Measurements from ENCODE around the gene ABHD5. TPM values are rescaled to one million over a fixed set of nuclear protein-coding genes. Genes with fewer than 3 reads are reported as not detected.

The ABHD5 gene
- total RNA-seq, 1 donor from 2014 or later: 41.5 TPM

DNA sequence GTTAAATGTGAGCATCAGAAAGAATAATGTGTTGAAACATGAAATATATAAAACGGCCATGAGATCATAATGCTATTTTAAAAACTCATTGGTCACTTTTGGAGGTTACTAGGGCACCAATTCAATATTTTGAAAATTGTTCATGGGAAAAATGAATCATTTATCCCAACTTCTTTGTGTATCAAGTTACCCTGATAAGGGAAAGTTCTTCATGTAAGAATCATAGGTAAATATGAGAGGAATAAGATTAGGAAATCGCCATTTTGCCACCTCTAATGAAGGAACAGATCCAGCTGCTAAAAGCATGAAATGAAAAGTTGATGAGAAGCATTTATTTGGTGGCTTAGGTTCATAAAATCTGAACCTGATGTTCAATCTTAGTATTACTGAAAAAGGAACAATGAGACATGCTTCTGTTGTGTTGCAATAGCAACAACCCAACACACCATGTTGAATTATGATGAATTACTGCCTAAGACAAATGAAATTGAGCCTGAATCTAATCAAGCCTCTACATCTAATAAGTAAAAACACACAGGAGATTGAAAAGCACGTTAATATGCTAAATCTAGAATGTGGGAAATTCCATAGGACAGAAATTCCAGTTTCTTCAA, 32.5 kb downstream of the ABHD5 start:
- intact Hi-C loops (cut with DNase I): no loop called here
- H3K27ac ChIP-seq: no peak overlapping the region

DNA sequence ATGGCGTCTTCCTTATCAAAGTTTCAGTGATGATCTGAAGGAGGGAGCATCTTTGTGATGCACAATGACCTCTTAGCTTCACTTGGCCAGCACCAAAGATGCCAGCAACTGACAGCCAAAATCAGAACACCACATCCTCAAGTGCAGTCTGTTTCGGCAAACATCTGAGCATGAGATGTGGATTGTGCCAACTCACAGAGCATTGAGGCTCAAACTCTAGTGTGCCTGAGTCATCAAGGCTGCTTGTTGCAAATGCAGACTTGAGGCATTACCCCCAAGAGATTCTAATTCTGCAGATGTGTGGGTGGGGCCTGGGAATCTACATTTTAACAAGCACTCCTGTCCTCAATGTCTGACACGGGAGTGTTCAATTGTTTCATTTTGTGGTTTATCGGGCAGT, 35.8 kb downstream of the ABHD5 start:
- DNase-seq (no peak), ATAC-seq (no peak)
- H3K4me1 ChIP-seq: no peaks in the 10 kb centered on the region
- intact Hi-C loops (cut with DNase I): no loop called here
- H3K9me3 ChIP-seq: no peaks in the 10 kb centered on the region
- no peak overlapping the region for H3K4me3 ChIP-seq
- H3K27me3 ChIP-seq: no peaks in the 10 kb centered on the region
- no peaks in the 10 kb centered on the region for H3K36me3 ChIP-seq
- TF ChIP-seq, protein P1, sequence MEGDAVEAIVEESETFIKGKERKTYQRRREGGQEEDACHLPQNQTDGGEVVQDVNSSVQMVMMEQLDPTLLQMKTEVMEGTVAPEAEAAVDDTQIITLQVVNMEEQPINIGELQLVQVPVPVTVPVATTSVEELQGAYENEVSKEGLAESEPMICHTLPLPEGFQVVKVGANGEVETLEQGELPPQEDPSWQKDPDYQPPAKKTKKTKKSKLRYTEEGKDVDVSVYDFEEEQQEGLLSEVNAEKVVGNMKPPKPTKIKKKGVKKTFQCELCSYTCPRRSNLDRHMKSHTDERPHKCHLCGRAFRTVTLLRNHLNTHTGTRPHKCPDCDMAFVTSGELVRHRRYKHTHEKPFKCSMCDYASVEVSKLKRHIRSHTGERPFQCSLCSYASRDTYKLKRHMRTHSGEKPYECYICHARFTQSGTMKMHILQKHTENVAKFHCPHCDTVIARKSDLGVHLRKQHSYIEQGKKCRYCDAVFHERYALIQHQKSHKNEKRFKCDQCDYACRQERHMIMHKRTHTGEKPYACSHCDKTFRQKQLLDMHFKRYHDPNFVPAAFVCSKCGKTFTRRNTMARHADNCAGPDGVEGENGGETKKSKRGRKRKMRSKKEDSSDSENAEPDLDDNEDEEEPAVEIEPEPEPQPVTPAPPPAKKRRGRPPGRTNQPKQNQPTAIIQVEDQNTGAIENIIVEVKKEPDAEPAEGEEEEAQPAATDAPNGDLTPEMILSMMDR (IDR thresholded peaks at IDR 0.05): no peak
- H3K27ac ChIP-seq: no peak overlapping the region

More for the DNA sequence above, 32.5 kb downstream of the ABHD5 start:
- DNase-seq (no peak), ATAC-seq (no peak)
- H3K36me3 ChIP-seq: peaks cover 25% of the 10 kb centered on the region
- H3K27me3 ChIP-seq: no peaks in the 10 kb centered on the region
- H3K4me1 ChIP-seq: no peaks in the 10 kb centered on the region
- H3K9me3 ChIP-seq: no peaks in the 10 kb centered on the region
- TF ChIP-seq, protein P1 (IDR thresholded peaks at IDR 0.05): no peak
- H3K4me3 ChIP-seq: no peak overlapping the region

DNA sequence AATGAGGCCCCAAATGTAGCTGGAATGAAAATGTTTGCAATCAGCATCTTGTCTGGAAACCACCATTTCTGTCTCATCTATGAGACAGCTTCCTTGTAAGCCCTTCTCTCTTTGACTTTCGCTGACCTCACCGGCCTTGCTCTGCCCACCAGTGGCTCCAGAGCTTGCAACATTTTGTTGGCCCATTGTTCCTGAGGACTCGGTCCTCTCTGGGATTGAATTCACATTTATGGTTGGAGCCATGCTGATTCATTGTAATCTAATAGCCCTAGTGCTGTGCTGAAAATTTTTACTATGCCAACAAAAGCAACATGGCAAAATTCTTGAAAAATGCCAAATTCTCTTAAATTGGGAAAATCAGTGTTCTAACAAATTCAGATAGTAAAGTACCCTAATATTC, 37.2 kb downstream of the ABHD5 start:
- H3K27ac ChIP-seq: no peak overlapping the region
- TF ChIP-seq, protein P1 (IDR thresholded peaks at IDR 0.05): no peak
- no peak overlapping the region for H3K4me3 ChIP-seq
- intact Hi-C loops (cut with DNase I): no loop called here
- H3K27me3 ChIP-seq: no peaks in the 10 kb centered on the region
- no peaks in the 10 kb centered on the region for H3K4me1 ChIP-seq
- H3K36me3 ChIP-seq: no peaks in the 10 kb centered on the region
- H3K9me3 ChIP-seq: no peaks in the 10 kb centered on the region
- no peak for ATAC-seq
- no peak for DNase-seq

DNA sequence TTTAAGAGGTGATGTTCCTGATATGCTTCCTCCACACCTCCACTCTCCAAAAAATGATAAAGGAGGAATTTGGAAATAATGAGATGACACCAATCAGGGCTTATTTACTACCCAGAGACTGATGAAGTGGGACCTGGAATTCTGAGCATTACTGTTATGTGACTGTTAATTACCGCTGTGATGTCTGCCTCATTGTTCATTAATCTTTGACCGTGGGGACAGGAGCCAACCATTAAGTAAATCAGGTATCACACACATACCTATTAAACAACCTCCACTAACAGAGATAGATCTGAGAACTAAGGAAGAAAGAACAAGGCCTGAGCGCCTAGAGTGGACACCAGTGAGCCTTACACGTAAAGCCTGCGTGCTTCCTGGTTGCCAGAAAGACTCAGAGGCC, 37.7 kb downstream of the ABHD5 start:
- Histone ChIP-seq H3K36me3 (no peaks in the 10 kb centered on the region), H3K9me3 (no peaks in the 10 kb centered on the region), H3K27ac (no peak overlapping the region), H3K27me3 (no peaks in the 10 kb centered on the region), H3K4me1 (no peaks in the 10 kb centered on the region), H3K4me3 (no peak overlapping the region)
- intact Hi-C loops (cut with DNase I): no loop called here
- TF ChIP-seq, protein P1 (IDR thresholded peaks at IDR 0.05): no peak
- ATAC-seq: no peak
- DNase-seq: no peak

DNA sequence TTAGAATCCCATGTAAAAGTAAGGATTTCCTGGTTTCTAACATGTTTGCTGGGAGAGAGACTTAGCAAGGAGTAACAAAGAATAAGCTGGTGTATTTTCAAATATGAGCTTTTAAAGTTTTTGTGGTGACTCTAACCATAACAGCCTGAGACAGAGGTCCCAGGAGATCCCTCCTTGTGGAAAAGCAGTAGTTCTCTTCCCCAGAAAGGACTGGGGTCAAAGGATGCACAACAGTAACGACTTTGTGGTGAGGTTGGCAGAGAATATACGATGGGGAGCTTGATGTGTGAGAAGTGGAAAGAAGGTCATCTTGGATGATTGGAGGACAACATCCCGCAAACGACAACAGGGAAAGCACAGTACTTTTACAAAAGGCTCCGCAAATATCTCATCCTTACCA, 38.2 kb downstream of the ABHD5 start:
- no peak for ATAC-seq

More for the DNA sequence above, 38.2 kb downstream of the ABHD5 start:
- no peak for DNase-seq
- H3K9me3 ChIP-seq: no peaks in the 10 kb centered on the region
- no peak overlapping the region for H3K27ac ChIP-seq
- H3K27me3 ChIP-seq: no peaks in the 10 kb centered on the region
- TF ChIP-seq, protein P1 (IDR thresholded peaks at IDR 0.05): no peak
- no peaks in the 10 kb centered on the region for H3K4me1 ChIP-seq
- intact Hi-C loops (cut with DNase I): no loop called here
- no peak overlapping the region for H3K4me3 ChIP-seq
- no peaks in the 10 kb centered on the region for H3K36me3 ChIP-seq

All from upper lobe of right lung (tissue), 1 donor.